Spleen (tissue), 11 donors: Measurements from ENCODE around the gene SH3RF3. TPM values are rescaled to one million over a fixed set of nuclear protein-coding genes. Genes with fewer than 3 reads are reported as not detected.

Experiments used
- DNase-seq: peaks from one replicate; pipeline ENCODE4 v3.0.0-alpha.2; 2020
- H3K27ac ChIP-seq, 8 donors: fragments of 200-600 bp; sonication (generic) in 7 of 8; 1 replicate in 4 of 8; 2 replicates in 4 of 8; pipeline versions ENCODE4 v1.5.0 to v1.8.0; 2016 to 2021; ENCODE audit warnings: inconsistent platforms in 4 of 8, mild to moderate bottlenecking in 4 of 8, moderate library complexity in 1 of 8
- H3K27me3 ChIP-seq, 7 donors: fragments of 200-600 bp; sonication (generic) in 6 of 7; replicated peaks in 1 of 7; 1 replicate in 4 of 7; 2 replicates in 3 of 7; pipeline versions ENCODE4 v1.5.0 to v1.8.0; 2016 to 2021; ENCODE audit warnings: inconsistent platforms in 3 of 7, mild to moderate bottlenecking in 1 of 7
- H3K36me3 ChIP-seq, 6 donors: fragments of 200-600 bp; sonication (generic) in 5 of 6; 1 replicate in 4 of 6; 2 replicates in 2 of 6; pipeline versions ENCODE4 v1.5.0 to v1.8.0; 2016 to 2021; ENCODE audit warnings: inconsistent platforms in 2 of 6
- H3K4me1 ChIP-seq, 6 donors: fragments of 200-600 bp; sonication (generic) in 5 of 6; 1 replicate in 3 of 6; 2 replicates in 3 of 6; pipeline versions ENCODE4 v1.5.0 to v1.8.0; 2016 to 2021; ENCODE audit warnings: inconsistent platforms in 3 of 6
- H3K4me3 ChIP-seq, 8 donors: fragments of 200-600 bp; sonication (generic) in 7 of 8; 1 replicate in 4 of 8; 2 replicates in 4 of 8; pipeline versions ENCODE4 v1.5.0 to v1.8.0; 2016 to 2021; ENCODE audit warnings: inconsistent platforms in 4 of 8, mild to moderate bottlenecking in 4 of 8, moderate library complexity in 2 of 8
- H3K9me3 ChIP-seq, 8 donors: fragments of 200-600 bp; sonication (generic) in 7 of 8; 1 replicate in 4 of 8; 2 replicates in 4 of 8; pipeline versions ENCODE4 v1.5.0 to v1.8.0; 2016 to 2021; ENCODE audit warnings: inconsistent platforms in 4 of 8
- POLR2A ChIP-seq, 3 donors: fragments of 450-650 bp; IDR thresholded peaks; one replicate each; pipeline ENCODE4 v1.5.1; 2017; ENCODE audit warnings: antibody characterized with exemption in 3 of 3, mild to moderate bottlenecking in 1 of 3
- POLR2AphosphoS5 ChIP-seq, 3 donors: sonication (generic); formaldehyde crosslinking; IDR thresholded peaks; one replicate each; pipeline ENCODE4 v1.5.1; 2017; ENCODE audit warnings: antibody characterized with exemption in 3 of 3
- WGBS, 5 donors: extraction: QIAGEN DNeasy Blood & Tissue Kit in 3 of 5; methylation state at CpG; one replicate each; pipeline versions ENCODE4 v1.1.5 to v1.1.7; 2013 to 2018; 5-methylcytosine and 5-hydroxymethylcytosine counted together
- intact Hi-C: fragments of 100-400 bp; cut with DNase I; formaldehyde crosslinking; loops from one replicate; pipeline ENCODE4 v1.15.0; 2023; ENCODE audit warnings: low total_unique reads
- polyA plus RNA-seq, 3 donors: library from polyadenylated mRNA; stranded (reverse); fragments of 200-250 nt; gene quantifications; one replicate each; pipeline ENCODE4 v1.2.1, GENCODE V29; 2013
- total RNA-seq, 7 donors: library from RNA; depleted of rRNA in 3 of 7; stranded (reverse); fragments of >200 nt in 3 of 7; fragmentation: NEBNext Ultra II Directional in 4 of 7; extraction: Animal tissue kit (Norgen Biotek cat#: 25700) in 4 of 7; gene quantifications; one replicate each; pipeline versions ENCODE4 v1.1.0 to v1.2.1, GENCODE V29; 2016 to 2021
- TF ChIP-seq, protein P1 (sequence below), 11 experiments: fragments of 200-600 bp in 7 of 11; fragments of 450-650 bp in 4 of 11; sonication (generic) in 4 of 11; IDR thresholded peaks in 8 of 11; conservative IDR thresholded peaks in 3 of 11; 1 replicate in 7 of 11; 2 replicates in 4 of 11; pipeline versions ENCODE4 v1.4.0 to v1.8.0; 2016 to 2021; ENCODE audit warnings: antibody characterized with exemption in 11 of 11, inconsistent platforms in 4 of 11, mild to moderate bottlenecking in 1 of 11
- donor health status: healthy with polysubstance abuse.
- donor health status: DM: no; HTN: no; CAD: no; lungs with moderate emphysema.
- donor health status: DM: no; HTN: no; CAD: no.
- donor health status: Bipolar disorder and iron deficiency.
- donor health status: healthy.
- donor health status: DM: no; HTN: no; CAD: no.
- donor health status: DM: yes; HTN: yes; CAD: no.

The SH3RF3 gene
- total and polyA plus RNA-seq, 10 donors, result 1.3 to 7.6 (median 4.7) TPM

DNA sequence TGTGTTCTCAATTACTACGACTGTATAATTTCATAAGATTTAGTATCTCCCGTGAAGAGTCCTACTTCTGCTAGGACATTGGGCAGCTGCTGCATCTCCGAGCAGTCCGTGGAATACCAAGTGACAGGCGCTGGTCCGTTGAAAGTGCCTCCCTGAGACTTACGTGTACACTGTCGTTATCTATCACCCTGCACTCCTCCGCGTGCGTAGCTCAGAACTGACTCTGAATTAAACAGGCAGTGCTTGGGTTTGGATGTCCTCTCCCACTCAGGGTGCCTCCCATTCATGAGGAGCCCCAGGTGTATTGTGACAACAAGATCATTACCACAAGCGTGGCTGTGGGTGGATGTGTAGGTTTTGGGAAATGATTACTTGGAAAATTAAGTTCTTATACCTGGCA is 148.4 kb downstream of the SH3RF3 start:
- Histone ChIP-seq H3K27ac (no peak overlapping the region), H3K36me3 (no peaks in the 10 kb centered on the region), H3K9me3 (no peaks in the 10 kb centered on the region), H3K27me3 (no peaks in the 10 kb centered on the region), H3K4me3 (no peak overlapping the region), H3K4me1 (peaks cover 0 to 34% (median 10%) of the 10 kb centered on the region in 6 donors)
- intact Hi-C loops, result no loop called here
- WGBS, 5 donors, result 79 to 95% (median 87%) methylated on average over 12 of the region's 12 CpGs
- DNase-seq, result peak; percentile 40
- TF ChIP-seq POLR2AphosphoS5 (IDR thresholded peaks at IDR 0.05) (no peak), POLR2A (IDR thresholded peaks at IDR 0.05) (no peak)
- TF ChIP-seq, protein P1, sequence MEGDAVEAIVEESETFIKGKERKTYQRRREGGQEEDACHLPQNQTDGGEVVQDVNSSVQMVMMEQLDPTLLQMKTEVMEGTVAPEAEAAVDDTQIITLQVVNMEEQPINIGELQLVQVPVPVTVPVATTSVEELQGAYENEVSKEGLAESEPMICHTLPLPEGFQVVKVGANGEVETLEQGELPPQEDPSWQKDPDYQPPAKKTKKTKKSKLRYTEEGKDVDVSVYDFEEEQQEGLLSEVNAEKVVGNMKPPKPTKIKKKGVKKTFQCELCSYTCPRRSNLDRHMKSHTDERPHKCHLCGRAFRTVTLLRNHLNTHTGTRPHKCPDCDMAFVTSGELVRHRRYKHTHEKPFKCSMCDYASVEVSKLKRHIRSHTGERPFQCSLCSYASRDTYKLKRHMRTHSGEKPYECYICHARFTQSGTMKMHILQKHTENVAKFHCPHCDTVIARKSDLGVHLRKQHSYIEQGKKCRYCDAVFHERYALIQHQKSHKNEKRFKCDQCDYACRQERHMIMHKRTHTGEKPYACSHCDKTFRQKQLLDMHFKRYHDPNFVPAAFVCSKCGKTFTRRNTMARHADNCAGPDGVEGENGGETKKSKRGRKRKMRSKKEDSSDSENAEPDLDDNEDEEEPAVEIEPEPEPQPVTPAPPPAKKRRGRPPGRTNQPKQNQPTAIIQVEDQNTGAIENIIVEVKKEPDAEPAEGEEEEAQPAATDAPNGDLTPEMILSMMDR (IDR thresholded peaks at IDR 0.05 in 8 of 11, conservative IDR thresholded peaks at IDR 0.05 in 3 of 11), result no peak

DNA sequence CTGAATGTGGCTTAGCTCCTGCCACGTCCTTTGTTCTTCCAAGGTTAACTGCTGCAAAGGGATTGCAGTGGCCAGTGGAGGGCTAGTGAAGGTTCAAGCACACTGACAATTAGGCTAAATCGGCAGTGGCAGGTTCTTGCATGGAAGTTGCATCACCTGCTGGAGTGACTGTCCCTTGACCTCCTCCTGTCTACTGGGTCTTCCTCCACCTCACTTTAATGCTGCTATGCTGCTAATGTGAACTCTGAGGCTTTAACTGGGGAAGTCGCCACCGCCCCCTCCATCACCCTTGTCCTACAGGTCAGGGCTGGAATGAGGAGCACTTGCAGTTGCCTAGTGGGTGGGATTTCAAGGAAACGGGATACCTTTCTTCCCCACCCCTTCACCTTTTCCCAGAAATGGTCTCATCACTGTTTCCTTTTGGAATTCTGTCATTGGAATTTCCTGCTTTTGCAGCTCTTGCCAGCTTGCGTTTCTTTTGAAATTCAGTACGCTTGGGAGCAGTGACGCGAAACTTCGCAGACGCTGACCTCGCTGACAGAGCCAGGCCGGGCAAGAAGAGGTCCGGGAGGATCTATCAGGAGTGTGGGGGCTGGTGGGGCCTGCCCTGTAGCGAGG is 150.3 kb downstream of the SH3RF3 start:
- 65 to 77% (median 67%) methylated on average over 14 to 15 of the region's 15 CpGs for WGBS, 5 donors
- Histone ChIP-seq H3K36me3 (no peaks in the 10 kb centered on the region), H3K27me3 (no peaks in the 10 kb centered on the region), H3K4me1 (peaks cover 0 to 34% (median 10%) of the 10 kb centered on the region in 6 donors), H3K4me3 (no peak overlapping the region), H3K9me3 (no peaks in the 10 kb centered on the region), H3K27ac (no peak overlapping the region)
- TF ChIP-seq POLR2AphosphoS5 (IDR thresholded peaks at IDR 0.05) (peak in 1 of 3 donors; percentile 37), POLR2A (IDR thresholded peaks at IDR 0.05) (no peak)
- intact Hi-C loops, result no loop called here
- no peak for DNase-seq

DNA sequence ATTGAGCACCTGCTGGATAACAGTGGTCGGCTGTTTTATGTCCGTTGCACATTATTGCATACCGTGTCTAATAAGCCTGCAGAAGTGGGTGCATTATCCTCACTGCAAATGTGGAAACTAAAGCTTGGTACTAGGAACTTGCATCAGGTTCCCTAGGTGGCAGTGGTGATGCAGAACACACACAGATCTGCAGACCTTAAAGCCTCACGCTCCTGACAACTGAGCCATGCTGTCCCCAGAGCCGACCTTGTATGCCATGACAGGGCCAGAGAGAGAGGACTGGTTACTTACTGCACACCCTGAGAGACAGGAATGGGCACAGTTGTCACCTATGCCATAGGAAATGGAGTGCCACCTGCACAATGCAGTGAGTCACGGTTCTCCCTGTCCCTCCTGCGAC is 151.8 kb downstream of the SH3RF3 start:
- intact Hi-C loops, result no loop called here

DNA sequence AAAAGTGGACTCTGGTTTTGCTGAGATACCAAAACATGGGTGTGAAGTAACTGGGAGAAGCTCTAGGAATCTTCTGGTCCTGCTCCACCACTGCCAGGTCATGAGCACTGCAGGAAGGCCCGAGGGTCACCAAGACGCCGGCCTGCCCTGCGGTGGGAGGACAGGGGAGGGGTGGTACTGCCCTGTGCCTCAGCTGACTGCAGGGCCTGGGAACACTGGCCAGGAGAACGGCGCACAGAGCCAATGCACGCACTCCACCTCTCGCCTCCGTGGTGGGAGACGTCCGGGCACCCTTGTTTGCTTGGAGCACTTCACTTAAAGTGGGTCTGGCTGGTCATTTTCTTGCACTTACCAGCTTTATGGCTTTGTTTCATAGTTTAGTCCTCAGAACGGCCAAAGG is 153.4 kb downstream of the SH3RF3 start:
- no peak overlapping the region for H3K27ac ChIP-seq
- H3K4me1 ChIP-seq, result peaks cover 0 to 30% (median 10%) of the 10 kb centered on the region in 6 donors
- H3K36me3 ChIP-seq, result no peaks in the 10 kb centered on the region
- H3K27me3 ChIP-seq, result no peaks in the 10 kb centered on the region
- intact Hi-C loops, result no loop called here
- no peak overlapping the region for H3K4me3 ChIP-seq
- DNase-seq, result no peak
- H3K9me3 ChIP-seq, result no peaks in the 10 kb centered on the region
- 91 to 97% (median 96%) methylated on average over 12 of the region's 12 CpGs for WGBS, 5 donors
- TF ChIP-seq POLR2A (IDR thresholded peaks at IDR 0.05) (no peak), POLR2AphosphoS5 (IDR thresholded peaks at IDR 0.05) (no peak)
- TF ChIP-seq, protein P1 (IDR thresholded peaks at IDR 0.05 in 8 of 11, conservative IDR thresholded peaks at IDR 0.05 in 3 of 11), result no peak

More for the DNA sequence above, 151.8 kb downstream of the SH3RF3 start:
- Histone ChIP-seq H3K4me1 (peaks cover 0 to 30% (median 11%) of the 10 kb centered on the region in 6 donors), H3K27ac (no peak overlapping the region), H3K4me3 (no peak overlapping the region), H3K36me3 (no peaks in the 10 kb centered on the region), H3K27me3 (no peaks in the 10 kb centered on the region), H3K9me3 (no peaks in the 10 kb centered on the region)
- 74 to 88% (median 78%) methylated on average over 7 of the region's 7 CpGs for WGBS, 5 donors
- TF ChIP-seq, protein P1 (IDR thresholded peaks at IDR 0.05 in 8 of 11, conservative IDR thresholded peaks at IDR 0.05 in 3 of 11), result no peak
- TF ChIP-seq POLR2AphosphoS5 (IDR thresholded peaks at IDR 0.05) (no peak), POLR2A (IDR thresholded peaks at IDR 0.05) (no peak)
- no peak for DNase-seq
